WI38 (cell line): ENCODE data around the gene MYL7.

ENCODE experiments used
- H3K4me3 ChIP-seq: 2 replicates; pipeline ENCODE4 v1.5.1; 2011; ENCODE audit warnings: low read depth, mild to moderate bottlenecking, control low read depth, low read length
- CTCF ChIP-seq: IDR thresholded peaks from 2 replicates; pipeline ENCODE4 v1.5.1; 2012; ENCODE audit warnings: low read depth, mild to moderate bottlenecking, control low read depth, low read length

Gene MYL7

GRCh38 chr7:44123190-44124003 lies 17.7 kb downstream of the MYL7 start, which contains the start of gene POLD2:
Gene POLD2, minus strand, starts transcription at chr7:44123548. Its CDS starts 1,495 bp downstream, at chr7:44122053.
- H3K4me3 ChIP-seq: peak within 1 kb of the TSS; percentile 75
- TF ChIP-seq CTCF: no peak

- TF ChIP-seq CTCF: no peak
- peak overlapping the region; percentile 75 for H3K4me3 ChIP-seq
These were observed 18.6 kb downstream of the MYL7 start for GRCh38 chr7:44122529-44122928.

GRCh38 chr7:44121761-44122420 lies 19.2 kb downstream of the MYL7 start:
- peak overlapping the region; percentile 75 for H3K4me3 ChIP-seq
- no peak for TF ChIP-seq CTCF

- no peak for TF ChIP-seq CTCF
- no peak overlapping the region for H3K4me3 ChIP-seq
These were observed 20.7 kb downstream of the MYL7 start for GRCh38 chr7:44120395-44120794.

- TF ChIP-seq CTCF: no peak
- H3K4me3 ChIP-seq: no peak overlapping the region
These were observed 21.2 kb downstream of the MYL7 start for GRCh38 chr7:44119829-44120380.

- H3K4me3 ChIP-seq: no peak overlapping the region
- no peak for TF ChIP-seq CTCF
These were observed 23.2 kb downstream of the MYL7 start for GRCh38 chr7:44117801-44118429.
